SIG-M5 treated with dmso at 0.1 percent for 504 hours (cell line): ENCODE measurements around the gene UNC5B.
"Not testable (repeated sequence)": the region's sequence is repeated elsewhere in the genome, so short reads cannot be mapped to it uniquely, and the experiment has no call there.

Experiments used
- DNase-seq: peaks from one replicate; lab custom pipeline; 2025; ENCODE audit not compliant: unreplicated experiment; lab: John Stamatoyannopoulos, UW

UNC5B gene

GRCh38 chr10:71266147-71266917, 54.0 kb downstream of the UNC5B start:
- DNase-seq, result no peak

- DNase-seq, result no peak
Observed at GRCh38 chr10:71266918-71267442, 54.6 kb downstream of the UNC5B start.

- DNase-seq, result no peak
Observed at GRCh38 chr10:71267508-71268240, 55.3 kb downstream of the UNC5B start.

GRCh38 chr10:71268247-71268691, 55.9 kb downstream of the UNC5B start:
- no peak for DNase-seq

GRCh38 chr10:71268758-71269157, 56.4 kb downstream of the UNC5B start:
- no peak for DNase-seq

- no peak for DNase-seq
Observed at GRCh38 chr10:71269301-71270288, 57.2 kb downstream of the UNC5B start.

GRCh38 chr10:71270301-71271220, 58.2 kb downstream of the UNC5B start:
- peak; percentile 58 for DNase-seq

- no peak for DNase-seq
Observed at GRCh38 chr10:71271662-71272055, 59.3 kb downstream of the UNC5B start.

- DNase-seq, result no peak
Observed at GRCh38 chr10:71272056-71272771, 59.8 kb downstream of the UNC5B start.

- not testable (repeated sequence) for DNase-seq
Observed at GRCh38 chr10:71272974-71273373, 60.6 kb downstream of the UNC5B start.

- no peak for DNase-seq
Observed at GRCh38 chr10:71273506-71273905, 61.1 kb downstream of the UNC5B start.

GRCh38 chr10:71274901-71275796, 62.8 kb downstream of the UNC5B start:
- no peak for DNase-seq

- no peak for DNase-seq
Observed at GRCh38 chr10:71276873-71277272, 64.5 kb downstream of the UNC5B start.

- no peak for DNase-seq
Observed at GRCh38 chr10:71277914-71278665, 65.7 kb downstream of the UNC5B start.

- no peak for DNase-seq
Observed at GRCh38 chr10:71278691-71279588, 66.6 kb downstream of the UNC5B start.

GRCh38 chr10:71279590-71280170, 67.3 kb downstream of the UNC5B start:
- no peak for DNase-seq
